HuH-7 (cell line): ENCODE data around the gene CTAG2.
"Not testable (repeated sequence)": the region's sequence is repeated elsewhere in the genome, so short reads cannot be mapped to it uniquely, and the experiment has no call there.

Source experiments
- DNase-seq: peaks from one replicate; pipeline ENCODE4 v3.0.0; 2011; ENCODE audit warnings: low spot score

CTAG2 gene

GRCh38 chrX:154645745-154646378 lies 7.5 kb downstream of the CTAG2 start:
- DNase-seq, result not testable (repeated sequence)

DNA sequence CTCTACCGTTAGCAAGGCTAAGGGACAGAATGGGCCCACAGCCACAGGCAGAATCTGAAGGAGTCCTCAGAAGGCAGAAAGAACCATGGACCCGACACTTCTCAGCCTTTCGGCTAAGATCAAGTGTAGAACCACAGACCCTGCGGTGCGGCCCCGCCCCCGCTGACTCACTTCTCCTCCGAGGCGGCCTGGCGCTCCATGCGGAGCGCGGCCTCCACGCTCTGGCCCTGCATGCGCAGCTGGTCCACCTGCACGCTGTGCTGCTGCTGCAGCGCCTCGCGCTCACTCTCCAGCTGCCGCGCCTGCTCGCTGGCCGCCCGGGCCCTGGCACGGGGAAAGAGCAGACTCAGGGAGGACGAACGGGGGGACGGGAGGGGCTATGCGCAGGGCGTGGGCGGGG lies 9.7 kb downstream of the CTAG2 start:
- DNase-seq, result not testable (repeated sequence)

GRCh38 chrX:154641740-154642139 lies 11.6 kb downstream of the CTAG2 start:
- DNase-seq, result not testable (repeated sequence)

GRCh38 chrX:154633661-154634060 lies 19.7 kb downstream of the CTAG2 start:
- DNase-seq, result not testable (repeated sequence)

- not testable (repeated sequence) for DNase-seq
Measured at GRCh38 chrX:154630949-154631348, 22.4 kb downstream of the CTAG2 start.

- not testable (repeated sequence) for DNase-seq
Measured at GRCh38 chrX:154628960-154629359, 24.4 kb downstream of the CTAG2 start.

GRCh38 chrX:154620767-154621414 lies 32.5 kb downstream of the CTAG2 start:
- DNase-seq, result not testable (repeated sequence)

GRCh38 chrX:154619182-154619581 lies 34.2 kb downstream of the CTAG2 start, which contains the start of gene CTAG1B:
Gene CTAG1B, minus strand, starts transcription at chrX:154619282. Its CDS starts 64 bp downstream, at chrX:154619218.
- not testable (repeated sequence) for DNase-seq

DNA sequence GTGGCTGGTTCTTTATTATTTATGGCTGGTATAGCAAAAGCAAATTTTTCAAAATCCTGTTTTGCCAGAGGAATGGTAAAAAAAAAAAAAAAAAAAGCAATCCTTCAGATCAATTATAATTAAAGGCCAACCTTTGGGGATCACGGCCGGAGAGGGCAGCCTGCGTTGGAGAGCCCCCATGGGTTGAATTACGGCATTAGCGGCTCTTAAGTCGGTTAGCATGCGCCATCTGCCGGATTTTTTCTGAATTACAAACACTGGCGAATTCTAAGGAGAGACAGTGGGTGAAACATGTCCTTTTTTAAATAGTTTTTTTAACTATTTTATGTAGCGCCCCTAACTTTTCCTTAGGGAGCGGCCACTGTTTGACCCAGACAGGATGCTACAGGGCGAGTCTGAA lies 39.8 kb downstream of the CTAG2 start:
- not testable (repeated sequence) for DNase-seq

DNA sequence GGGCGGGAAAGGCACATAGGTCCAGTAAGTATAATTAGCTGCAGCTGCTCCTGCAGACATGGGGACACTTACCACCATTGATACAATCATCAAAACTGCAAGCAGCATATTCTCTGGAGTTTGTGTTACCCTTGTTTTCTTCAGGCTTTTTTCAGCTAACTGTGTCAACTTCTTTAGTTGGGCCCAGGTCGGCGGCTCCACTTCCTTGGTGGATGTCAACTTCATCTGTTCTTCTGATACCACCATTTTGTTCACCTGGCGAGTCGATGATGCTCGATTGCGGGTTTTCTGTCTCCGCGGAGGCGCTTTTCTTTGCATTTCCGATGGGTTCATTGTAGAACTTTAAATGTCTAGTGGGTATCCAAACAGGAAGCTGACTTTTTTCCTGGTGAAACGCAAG lies 42.2 kb downstream of the CTAG2 start:
- not testable (repeated sequence) for DNase-seq

DNA sequence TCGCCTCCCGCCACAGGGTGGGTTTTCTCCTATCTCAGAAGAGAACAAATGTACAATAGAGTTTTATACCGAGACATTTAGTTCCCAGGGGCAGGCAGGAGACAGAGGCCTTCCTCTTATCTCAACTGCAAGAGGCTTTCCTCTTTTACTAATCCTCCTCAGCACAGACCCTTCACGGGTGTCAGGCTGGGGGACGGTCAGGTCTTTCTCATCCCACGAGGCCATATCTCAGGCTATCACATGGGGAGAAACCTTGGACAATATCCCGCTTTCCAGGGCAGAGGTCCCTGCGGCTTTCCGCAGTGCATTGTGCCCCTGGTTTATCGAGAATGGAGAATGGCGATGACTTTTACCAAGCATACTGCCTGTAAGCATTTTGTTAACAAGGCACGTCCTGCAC lies 44.6 kb downstream of the CTAG2 start:
- DNase-seq, result not testable (repeated sequence)

- not testable (repeated sequence) for DNase-seq
Measured at GRCh38 chrX:154607976-154608375, 45.4 kb downstream of the CTAG2 start.

DNA sequence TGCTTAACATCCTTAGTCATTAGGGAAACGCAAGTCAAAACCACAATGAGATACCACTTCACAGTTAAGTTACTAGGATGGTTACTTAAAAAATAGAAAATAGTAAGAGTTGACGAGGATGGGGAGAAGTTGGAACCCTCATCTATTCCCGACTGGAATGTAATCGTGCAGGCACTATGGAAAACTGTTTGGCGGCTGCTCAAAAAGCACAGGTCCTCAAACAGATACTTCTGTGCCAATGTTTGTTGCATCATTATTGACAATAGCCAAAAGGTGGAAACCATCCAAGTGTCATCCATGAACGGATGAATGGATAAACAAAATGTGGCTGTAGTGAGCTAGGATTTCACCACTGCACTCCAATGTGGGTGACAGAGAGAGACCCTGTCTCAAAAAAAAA lies 46.0 kb downstream of the CTAG2 start:
- DNase-seq, result no peak

DNA sequence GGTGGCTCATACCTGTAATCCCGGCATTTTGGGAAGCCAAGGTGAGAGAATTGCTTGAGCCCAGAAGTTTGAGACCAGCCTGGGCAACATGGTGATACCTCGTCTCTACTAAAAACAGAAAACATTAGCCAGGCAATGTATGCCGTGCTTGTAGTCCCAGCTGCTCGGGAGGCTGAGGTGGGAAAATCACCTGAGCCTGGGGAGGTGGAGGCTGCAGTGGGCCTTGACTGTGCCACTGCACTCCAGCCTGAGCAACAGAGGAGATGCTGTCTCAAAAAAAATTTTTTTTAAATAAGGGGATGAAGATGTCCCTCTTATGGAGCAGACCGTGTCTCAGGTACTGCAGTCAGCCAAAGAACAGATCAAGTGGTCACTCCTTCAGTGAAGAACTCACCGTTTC lies 47.8 kb downstream of the CTAG2 start:
- DNase-seq, result no peak

DNA sequence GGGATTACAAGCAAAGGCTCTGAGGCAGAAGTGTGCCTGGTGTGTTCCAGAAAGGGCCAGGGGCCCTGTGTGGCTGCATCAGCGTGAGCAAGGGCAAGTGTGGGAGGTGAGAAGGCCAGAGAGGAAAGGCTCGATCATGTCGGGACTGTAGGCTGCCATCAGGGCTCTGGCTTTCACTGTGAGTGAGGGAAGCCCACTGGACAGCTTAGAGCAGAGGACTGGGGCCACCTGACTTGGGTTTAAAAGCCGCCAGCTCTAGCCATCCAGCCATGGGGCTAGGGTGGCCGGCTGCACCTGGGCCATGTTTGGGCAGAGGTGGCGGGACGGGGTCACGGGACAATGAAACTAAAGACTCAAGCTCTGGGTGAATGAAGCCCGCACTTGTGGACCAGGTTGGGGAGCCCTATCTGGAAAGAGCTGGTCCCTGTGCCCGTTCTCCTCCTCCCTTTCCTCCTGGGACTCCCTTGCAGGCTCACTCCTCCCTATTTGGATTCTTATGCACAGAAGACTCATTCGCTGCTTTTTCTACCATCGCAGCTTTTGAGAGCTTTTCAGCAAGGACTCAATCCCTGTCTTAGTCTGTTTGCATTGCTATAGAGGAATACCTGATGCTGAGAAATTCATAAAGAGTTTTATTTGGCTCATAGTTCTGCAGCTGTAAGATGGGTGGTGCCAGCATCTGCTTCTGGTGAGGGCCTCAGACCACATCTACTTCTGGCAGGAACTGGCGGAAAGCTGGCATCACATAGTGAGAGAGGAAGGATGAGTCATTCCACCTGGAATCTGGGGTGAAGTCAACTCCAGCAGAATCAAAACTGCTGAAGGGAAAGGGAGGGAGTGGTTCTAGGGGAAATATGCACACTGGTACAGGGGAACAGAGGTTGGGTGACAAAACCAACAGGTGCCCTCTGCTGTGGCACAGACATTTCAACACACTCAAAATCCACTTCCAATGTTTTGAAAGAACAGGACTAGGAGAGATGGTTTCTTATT lies 49.6 kb downstream of the CTAG2 start:
- DNase-seq, result no peak

GRCh38 chrX:154602766-154603437 lies 50.5 kb downstream of the CTAG2 start:
- no peak for DNase-seq

DNA sequence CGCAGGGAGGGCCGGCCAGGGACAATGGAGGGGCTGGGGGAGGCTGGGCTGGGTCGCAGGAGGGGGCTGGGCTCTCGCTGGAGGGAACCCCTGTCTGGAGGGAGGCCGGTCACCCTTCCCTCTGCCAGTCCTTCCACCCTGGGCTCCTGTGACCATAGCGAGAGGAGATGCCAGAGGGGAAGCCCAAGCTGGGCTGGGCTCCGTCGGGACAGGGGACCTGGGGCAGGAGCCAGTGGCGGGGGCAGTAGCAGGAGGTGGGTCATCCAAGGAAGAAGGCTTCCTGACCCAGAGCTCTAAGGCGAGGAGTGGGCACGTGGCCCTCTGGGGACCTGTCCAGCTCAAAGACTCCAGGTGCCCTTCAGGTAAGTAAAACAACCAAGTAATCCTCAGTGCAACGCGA lies 51.2 kb downstream of the CTAG2 start:
- no peak for DNase-seq
